Mammary epithelial cell (primary cell): Measurements from ENCODE around the gene DHX16.

ENCODE experiments used
- CTCF ChIP-seq, 2 donors: IDR thresholded peaks in 1 of 2; conservative IDR thresholded peaks in 1 of 2; 2 replicates each; pipeline ENCODE4 v1.5.1; 2011 to 2012; ENCODE audit warnings: inconsistent platforms in 2 of 2, low read length in 2 of 2, mild to moderate bottlenecking in 2 of 2, control low read depth in 1 of 2, low read depth in 1 of 2; ENCODE audit not compliant: insufficient read depth in 1 of 2; ENCODE audit errors: extremely low read depth in 1 of 2
- EZH2 ChIP-seq: IDR thresholded peaks from 2 replicates; pipeline ENCODE4 v1.6.1; 2012; ENCODE audit warnings: low read length, inconsistent platforms, borderline replicate concordance

- TF ChIP-seq EZH2 (no peak), CTCF (conservative IDR thresholded peaks at IDR 0.05 in 1 of 2, IDR thresholded peaks at IDR 0.05 in 1 of 2; ENCODE audit: extremely low read depth in 1 of 2, insufficient read depth in 1 of 2, low read depth in 1 of 2, low read length in 2 of 2) (no peak)
Observed at GRCh38 chr6:30616811-30617564, 55.8 kb downstream of the DHX16 start, which contains the start of gene PPP1R10.
